Measurements from ENCODE around the gene ATG2B.

DNA sequence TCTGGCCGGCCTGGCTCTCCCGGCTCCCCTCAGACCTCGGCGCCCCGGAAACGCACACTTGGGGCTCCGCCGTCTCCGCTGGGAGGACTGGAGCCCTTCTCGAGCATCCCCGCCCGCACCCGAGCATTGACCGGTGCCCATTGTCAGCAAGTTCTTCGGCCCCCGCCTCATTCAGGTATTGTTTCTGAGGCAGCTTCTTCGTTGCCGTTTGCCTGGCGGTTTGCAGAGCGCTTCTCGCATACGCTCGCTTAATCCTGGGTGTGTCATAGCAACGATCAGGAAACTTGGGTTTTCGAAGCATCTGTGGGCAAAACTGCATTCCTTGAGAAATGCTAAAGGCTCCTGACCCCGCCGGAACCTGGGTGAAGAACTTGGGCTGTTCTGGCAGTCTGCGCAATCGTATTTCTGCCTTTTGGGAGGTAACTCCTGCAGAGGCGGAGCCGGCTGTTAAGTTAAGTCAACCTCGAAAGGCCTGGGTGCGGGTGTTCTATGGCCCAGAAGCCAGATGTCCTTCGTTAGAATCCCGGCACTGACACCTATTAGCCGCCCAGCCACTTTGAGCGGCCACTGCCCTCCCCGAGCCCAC is 703 bp upstream of the ATG2B start:
- no peak for TF ChIP-seq CTCF (tag by site-specific recombination; IDR thresholded peaks at IDR 0.05)
- TF ChIP-seq ZBTB8A (tag by site-specific recombination; IDR thresholded peaks at IDR 0.05): peak; percentile 9; the same call in 1 of the 2 replicates
- no peak for TF ChIP-seq ZNF239 (tag by site-specific recombination; IDR thresholded peaks at IDR 0.05)
- no peak for TF ChIP-seq ZBTB48 (tag by site-specific recombination; IDR thresholded peaks at IDR 0.05)
- no peak for TF ChIP-seq BCL11A (tag by site-specific recombination; IDR thresholded peaks at IDR 0.05; ENCODE audit: low read depth)

Measured in HEK293 (cell line).